Kidney capillary endothelial cell (primary cell): Measurements from ENCODE around the gene CNR2.
"Not testable (repeated sequence)": the region's sequence is repeated elsewhere in the genome, so short reads cannot be mapped to it uniquely, and the experiment has no call there.

ENCODE experiments used
- DNase-seq: peaks from one replicate; pipeline ENCODE4 v3.0.0-alpha.2; 2018; ENCODE audit warnings: low spot score

Gene CNR2

DNA sequence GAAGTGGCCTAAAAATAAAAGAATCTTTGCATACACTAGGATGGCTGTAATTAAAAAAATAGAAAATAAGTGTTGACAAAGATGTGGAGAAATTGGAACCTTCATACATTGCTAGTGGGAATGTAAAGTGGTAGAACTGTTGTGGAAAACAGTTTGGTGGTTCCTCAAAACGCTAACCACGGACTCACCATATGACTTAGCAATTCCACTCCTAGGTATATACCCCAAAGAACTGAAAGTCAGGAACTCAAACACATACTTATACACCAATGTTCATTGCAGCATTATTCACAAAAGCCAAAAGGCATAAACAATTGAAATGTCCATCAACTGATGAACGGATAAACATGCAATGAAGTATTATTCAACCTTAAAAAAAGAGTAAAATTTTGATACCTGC lies 77.1 kb downstream of the CNR2 start:
- no peak for DNase-seq

DNA sequence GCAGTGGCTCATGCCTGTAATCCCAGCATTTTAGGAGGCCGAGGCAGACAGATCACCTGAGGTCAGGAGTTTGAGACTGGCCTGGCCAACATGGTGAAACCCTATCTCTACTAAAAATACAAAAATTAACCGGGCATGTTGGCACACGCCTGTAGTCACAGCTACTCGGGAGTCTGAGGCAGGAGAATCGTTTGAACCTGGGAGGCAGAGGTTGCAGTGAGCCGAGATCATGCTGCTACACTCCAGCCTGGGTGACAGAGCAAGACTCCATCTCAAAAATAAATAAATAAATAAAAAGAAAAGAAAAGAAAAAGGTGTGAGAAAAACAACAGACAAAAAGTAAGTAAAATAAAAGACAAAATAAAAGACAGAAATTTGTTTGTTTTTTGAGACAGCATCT lies 79.0 kb downstream of the CNR2 start:
- not testable (repeated sequence) for DNase-seq

DNA sequence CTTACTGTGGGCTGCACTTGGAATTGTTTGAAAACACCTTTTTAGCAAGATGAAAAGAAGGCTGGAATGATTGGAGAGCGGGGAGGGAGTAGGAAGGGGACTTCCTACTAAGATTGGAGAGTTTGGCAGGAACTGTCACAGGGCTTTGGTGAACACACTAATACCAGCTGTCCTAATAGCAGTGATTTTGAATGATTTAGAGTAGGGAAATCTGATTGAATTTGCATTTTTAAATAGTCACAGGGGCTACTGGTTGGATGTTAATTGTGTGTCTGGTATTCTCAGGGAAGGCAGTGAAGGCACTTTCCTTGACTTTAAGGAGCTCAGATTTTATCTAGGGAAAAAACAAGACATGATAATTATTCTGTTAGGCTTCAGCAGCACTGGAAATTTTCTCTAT lies 85.4 kb downstream of the CNR2 start:
- DNase-seq, result no peak

DNA sequence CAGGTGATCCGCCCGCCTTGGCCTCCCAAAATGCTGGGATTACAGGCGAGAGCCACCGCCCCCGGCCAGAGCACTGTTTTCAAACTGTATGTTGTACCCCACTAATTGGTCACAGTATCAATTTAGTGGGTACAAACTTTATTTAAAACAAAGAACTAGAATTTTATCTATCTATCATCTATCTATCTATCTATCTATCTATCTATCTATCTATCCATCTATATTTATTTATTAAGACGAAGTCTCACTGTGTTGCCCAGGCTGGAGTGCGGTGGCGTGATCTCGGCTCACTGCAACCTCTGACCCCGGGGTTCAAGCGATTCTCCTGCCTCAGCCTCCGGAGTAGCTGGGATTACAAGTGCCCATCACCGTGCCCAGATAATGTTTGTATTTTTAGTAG lies 86.6 kb downstream of the CNR2 start:
- DNase-seq, result not testable (repeated sequence)

DNA sequence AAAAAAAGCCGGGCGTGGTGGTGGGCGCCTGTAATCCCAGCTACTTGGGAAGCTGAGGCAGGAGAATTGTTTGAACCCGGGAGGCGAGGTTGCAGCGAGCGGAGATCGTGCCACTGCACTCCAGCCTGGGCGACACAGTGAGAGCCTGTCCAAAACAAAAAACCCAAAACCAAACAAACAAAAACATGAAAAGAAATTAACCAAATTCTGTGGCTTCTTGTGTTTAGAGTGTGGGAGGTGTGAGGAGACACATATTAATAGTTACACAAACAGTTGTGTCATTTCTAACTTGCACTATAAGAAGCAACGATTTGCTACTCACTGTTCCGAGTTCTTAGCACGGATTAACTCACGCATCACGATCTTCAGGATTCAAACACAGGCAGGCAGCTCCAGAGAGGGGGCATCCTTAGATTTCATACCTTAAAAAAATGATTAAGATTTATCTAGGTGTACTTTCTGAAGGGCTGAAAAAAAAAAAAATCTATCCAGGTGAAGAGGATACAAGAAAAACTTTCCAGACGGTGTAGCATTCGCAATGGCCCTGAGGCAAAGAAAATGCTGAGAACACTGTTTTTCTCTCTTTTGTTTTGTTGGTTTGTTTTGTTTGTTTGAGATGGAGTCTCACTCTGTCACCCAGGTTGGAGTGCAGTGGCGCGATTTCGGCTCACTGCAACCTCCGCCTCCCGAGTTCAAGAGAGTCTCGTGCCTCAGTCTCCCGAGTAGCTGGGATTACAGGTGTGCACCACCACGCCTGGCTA lies 87.2 kb downstream of the CNR2 start:
- no peak for DNase-seq

DNA sequence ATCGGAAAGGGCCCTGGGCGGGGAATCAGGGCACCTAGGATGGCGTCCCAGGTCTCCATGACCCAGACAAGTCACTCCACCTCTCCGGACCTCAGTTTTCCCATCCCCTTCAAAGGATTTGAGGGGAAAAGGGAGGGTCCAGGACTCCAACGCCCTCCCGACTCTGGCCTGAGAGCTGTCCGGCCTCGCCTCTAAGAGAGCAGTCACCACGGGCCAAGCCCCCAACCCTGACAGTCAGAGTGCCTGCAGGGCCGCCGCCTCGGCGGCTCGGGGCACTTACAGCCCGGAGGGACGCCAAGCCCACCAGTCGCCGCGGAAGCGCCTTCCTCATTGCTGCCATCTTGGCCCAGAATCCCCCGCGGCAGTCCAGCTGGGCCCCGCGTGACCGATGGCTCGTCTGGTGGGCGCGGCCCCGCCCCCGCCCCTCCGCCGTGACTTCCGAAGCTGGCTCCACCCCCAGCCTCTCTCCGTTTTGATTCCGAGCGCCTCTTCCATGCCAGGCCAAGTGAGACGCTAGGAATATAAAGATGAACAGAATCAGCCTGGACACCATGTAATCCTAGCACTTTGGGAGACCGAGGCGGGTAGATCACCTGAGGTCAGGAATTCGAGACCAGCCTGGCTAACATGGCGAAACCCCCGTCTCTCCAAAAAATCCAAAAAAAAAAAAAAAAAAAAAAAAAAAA lies 87.9 kb downstream of the CNR2 start, which contains the start of gene HMGCL:
Gene HMGCL, minus strand, starts transcription at position 354 of the 686 bp plus-strand sequence. Its CDS starts 14 bp downstream, at position 340.
- peak; percentile 81 for DNase-seq

DNA sequence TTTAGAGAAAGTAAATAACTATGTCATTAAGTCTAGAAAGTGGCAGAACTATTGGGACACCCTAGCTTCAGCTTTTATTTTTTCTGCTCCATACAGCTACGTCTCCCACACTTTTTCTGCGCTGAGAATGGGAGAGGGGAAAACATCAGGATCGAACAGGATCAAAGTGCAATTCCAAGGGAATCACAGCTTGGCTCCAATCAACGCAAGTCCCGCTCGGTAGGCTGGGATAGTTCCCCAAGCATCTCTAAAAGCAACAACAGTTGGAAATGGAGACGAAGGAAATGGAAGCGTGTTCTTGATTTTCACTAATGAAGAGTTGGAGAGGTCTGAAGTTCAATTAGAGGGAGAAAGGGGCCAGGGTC lies 88.5 kb downstream of the CNR2 start:
- DNase-seq, result no peak

DNA sequence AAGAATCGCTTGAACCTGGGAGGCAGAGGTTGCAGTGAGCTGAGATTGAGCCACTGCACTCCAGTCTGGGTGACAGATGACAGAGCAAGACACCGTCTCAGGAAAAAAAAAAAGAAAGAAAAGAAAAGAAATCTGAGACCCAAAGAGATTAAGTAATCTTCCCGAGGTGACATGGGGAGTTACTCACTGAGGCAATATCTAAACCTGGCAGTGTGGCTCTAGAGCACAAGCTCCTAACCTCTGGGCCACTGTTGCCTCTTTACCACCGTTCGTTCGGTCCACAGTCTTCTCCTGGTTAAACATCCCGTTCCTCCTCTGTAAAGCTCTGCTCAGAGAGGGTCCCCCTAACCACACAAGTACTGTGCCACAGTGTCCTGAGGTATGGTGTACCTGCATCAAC lies 89.4 kb downstream of the CNR2 start:
- DNase-seq, result no peak
